NCI-H128 (cell line): ENCODE results near the gene CPE.

Source experiments
- DNase-seq: peaks from one replicate; lab custom pipeline; 2025; ENCODE audit not compliant: unreplicated experiment; lab: John Stamatoyannopoulos, UW

Gene CPE

GRCh38 chr4:165364452-165365080 is 14.2 kb upstream of the CPE start:
- no peak for DNase-seq

GRCh38 chr4:165367040-165367439 is 11.8 kb upstream of the CPE start:
- no peak for DNase-seq

GRCh38 chr4:165368114-165368513 is 10.7 kb upstream of the CPE start:
- DNase-seq = peak; percentile 9

GRCh38 chr4:165368567-165368966 is 10.2 kb upstream of the CPE start:
- no peak for DNase-seq

- DNase-seq = no peak
Measured at GRCh38 chr4:165369522-165369921, 9.3 kb upstream of the CPE start.

- no peak for DNase-seq
Measured at GRCh38 chr4:165370530-165370929, 8.3 kb upstream of the CPE start.

GRCh38 chr4:165375465-165375864 is 3.3 kb upstream of the CPE start:
- no peak for DNase-seq

- no peak for DNase-seq
Measured at GRCh38 chr4:165378398-165378744, 437 bp upstream of the CPE start.

- DNase-seq = no peak
Measured at GRCh38 chr4:165379678-165380064, 863 bp downstream of the CPE start.

- no peak for DNase-seq
Measured at GRCh38 chr4:165380805-165381204, 2.0 kb downstream of the CPE start.

- no peak for DNase-seq
Measured at GRCh38 chr4:165381821-165382373, 3.1 kb downstream of the CPE start.

- DNase-seq = no peak
Measured at GRCh38 chr4:165382640-165383039, 3.8 kb downstream of the CPE start.

GRCh38 chr4:165383591-165384073 is 4.8 kb downstream of the CPE start:
- DNase-seq = no peak

GRCh38 chr4:165384186-165384585 is 5.4 kb downstream of the CPE start:
- no peak for DNase-seq

GRCh38 chr4:165384598-165384997 is 5.8 kb downstream of the CPE start:
- peak; percentile 81 for DNase-seq

GRCh38 chr4:165385126-165385525 is 6.3 kb downstream of the CPE start:
- DNase-seq = no peak

- DNase-seq = no peak
Measured at GRCh38 chr4:165386328-165386727, 7.5 kb downstream of the CPE start.

GRCh38 chr4:165388756-165389155 is 9.9 kb downstream of the CPE start:
- no peak for DNase-seq

- DNase-seq = no peak
Measured at GRCh38 chr4:165393051-165393450, 14.2 kb downstream of the CPE start.

- no peak for DNase-seq
Measured at GRCh38 chr4:165393704-165394103, 14.9 kb downstream of the CPE start.

GRCh38 chr4:165394275-165394674 is 15.5 kb downstream of the CPE start:
- DNase-seq = no peak

GRCh38 chr4:165398570-165398969 is 19.8 kb downstream of the CPE start:
- peak; percentile 85 for DNase-seq

- no peak for DNase-seq
Measured at GRCh38 chr4:165402375-165402774, 23.6 kb downstream of the CPE start.
